Chondrocyte (in vitro differentiated cells): ENCODE measurements around the gene EEPD1. TPM values are rescaled to one million over a fixed set of nuclear protein-coding genes. Genes with fewer than 3 reads are reported as not detected.
"Not testable (repeated sequence)": the region's sequence is repeated elsewhere in the genome, so short reads cannot be mapped to it uniquely, and the experiment has no call there.

ENCODE experiments used
- DNase-seq: peaks from one replicate; pipeline ENCODE4 v3.0.0; 2021; ENCODE audit warnings: mixed read lengths, low spot score
- H3K27ac Mint-ChIP-seq: one replicate; pipeline ENCODE4 v1.8.0; 2021; ENCODE audit warnings: mild to moderate bottlenecking, moderate library complexity, mixed read lengths; ENCODE audit not compliant: unreplicated experiment
- H3K27me3 Mint-ChIP-seq: 2 replicates; pipeline ENCODE4 v1.8.0; 2021; ENCODE audit warnings: low read depth, mixed read lengths
- H3K36me3 Mint-ChIP-seq: 2 replicates; pipeline ENCODE4 v1.8.0; 2021; ENCODE audit warnings: low read depth, mixed read lengths
- H3K4me1 Mint-ChIP-seq: 2 replicates; pipeline ENCODE4 v1.8.0; 2021; ENCODE audit warnings: low read depth, mild to moderate bottlenecking, mixed read lengths
- H3K4me3 Mint-ChIP-seq: one replicate; pipeline ENCODE4 v1.8.0; 2021; ENCODE audit warnings: mild to moderate bottlenecking, moderate library complexity, mixed read lengths; ENCODE audit not compliant: unreplicated experiment
- H3K9me3 Mint-ChIP-seq: 2 replicates; pipeline ENCODE4 v1.8.0; 2021; ENCODE audit warnings: low read depth, mixed read lengths
- CTCF ChIP-seq: fragments of 200-600 bp; sonication (generic); IDR thresholded peaks from 2 replicates; pipeline ENCODE4 v1.5.0; 2021; ENCODE audit warnings: antibody characterized with exemption, mild to moderate bottlenecking, moderate library complexity
- total RNA-seq: library from RNA; stranded (reverse); gene quantifications from 3 replicates; pipeline ENCODE4 v1.2.1, GENCODE V29; 2021

EEPD1 gene
- total RNA-seq, 1 donor from 2014 or later: 5.8 TPM

DNA sequence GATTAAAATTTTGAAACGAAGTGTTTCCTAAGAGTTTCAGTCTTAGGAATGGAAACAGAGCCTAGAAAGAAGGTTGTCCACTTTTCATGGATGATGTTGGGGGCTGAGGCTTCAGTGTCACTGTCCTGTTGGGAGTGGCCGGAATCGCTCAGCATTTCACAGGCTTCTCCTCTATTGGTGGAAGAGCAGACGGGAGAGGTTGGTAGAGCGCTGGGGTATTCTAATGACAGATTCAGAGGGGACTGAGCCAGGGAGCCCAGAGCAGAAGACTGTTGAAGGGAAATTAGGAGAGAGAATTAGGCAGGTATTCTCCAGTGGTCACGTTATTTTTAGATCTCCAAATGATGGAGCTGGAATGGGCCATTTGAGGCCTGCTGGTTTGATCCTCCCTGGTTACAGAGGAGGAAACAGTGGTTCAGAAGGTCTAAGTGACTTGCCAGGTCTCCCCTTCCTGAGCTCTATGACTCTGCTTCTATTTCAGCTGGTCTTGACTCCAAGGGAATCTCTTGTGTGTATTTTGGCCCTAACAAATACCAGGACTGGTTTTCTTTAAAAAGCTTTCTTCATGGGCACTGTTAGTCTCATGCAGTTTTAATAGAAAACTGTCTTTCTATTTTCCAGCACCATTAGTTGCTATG, 35.7 kb upstream of the EEPD1 start:
- H3K36me3 Mint-ChIP-seq: peaks cover 4% of the 10 kb centered on the region
- H3K27me3 Mint-ChIP-seq: no peaks in the 10 kb centered on the region
- peaks cover 54% of the 10 kb centered on the region for H3K4me1 Mint-ChIP-seq
- H3K27ac Mint-ChIP-seq: peak overlapping the region; percentile 97
- no peak for TF ChIP-seq CTCF
- H3K4me3 Mint-ChIP-seq: peak overlapping the region; percentile 26
- H3K9me3 Mint-ChIP-seq: peaks cover 12% of the 10 kb centered on the region
- no peak for DNase-seq

DNA sequence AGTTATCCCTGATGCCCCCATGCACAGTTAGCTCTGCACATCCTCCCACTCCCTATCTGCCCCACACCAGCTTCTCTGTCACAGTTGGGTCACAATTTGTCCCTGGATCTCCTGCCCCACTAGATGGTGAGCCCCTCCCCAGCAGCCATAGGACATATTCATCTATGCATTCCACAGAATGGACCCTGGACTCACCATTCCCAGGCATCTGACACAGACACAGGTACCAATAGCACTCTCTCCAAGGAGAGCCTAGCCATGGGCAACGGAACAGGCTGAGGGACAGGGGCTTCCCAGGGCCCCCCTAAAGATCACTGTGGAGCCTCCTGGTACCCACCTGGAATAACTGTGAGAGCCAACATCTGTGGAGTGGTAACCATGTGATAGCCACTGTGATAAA, 34.7 kb upstream of the EEPD1 start:
- H3K27me3 Mint-ChIP-seq: no peaks in the 10 kb centered on the region
- peaks cover 54% of the 10 kb centered on the region for H3K4me1 Mint-ChIP-seq
- DNase-seq: no peak
- H3K4me3 Mint-ChIP-seq: no peak overlapping the region
- TF ChIP-seq CTCF: no peak
- H3K36me3 Mint-ChIP-seq: peaks cover 10% of the 10 kb centered on the region
- peaks cover 21% of the 10 kb centered on the region for H3K9me3 Mint-ChIP-seq
- peak overlapping the region; percentile 97 for H3K27ac Mint-ChIP-seq

- peaks cover 10% of the 10 kb centered on the region for H3K36me3 Mint-ChIP-seq
- peaks cover 28% of the 10 kb centered on the region for H3K9me3 Mint-ChIP-seq
- H3K4me1 Mint-ChIP-seq: peaks cover 54% of the 10 kb centered on the region
- DNase-seq: no peak
- no peaks in the 10 kb centered on the region for H3K27me3 Mint-ChIP-seq
- TF ChIP-seq CTCF: no peak
- H3K27ac Mint-ChIP-seq: peak overlapping the region; percentile 97
- H3K4me3 Mint-ChIP-seq: no peak overlapping the region
Measured at GRCh38 chr7:36119005-36119706, 33.9 kb upstream of the EEPD1 start.

GRCh38 chr7:36119983-36120646, 32.9 kb upstream of the EEPD1 start:
- not testable (repeated sequence) for H3K27me3 Mint-ChIP-seq, DNase-seq
- peaks cover 10% of the 10 kb centered on the region for H3K36me3 Mint-ChIP-seq

DNA sequence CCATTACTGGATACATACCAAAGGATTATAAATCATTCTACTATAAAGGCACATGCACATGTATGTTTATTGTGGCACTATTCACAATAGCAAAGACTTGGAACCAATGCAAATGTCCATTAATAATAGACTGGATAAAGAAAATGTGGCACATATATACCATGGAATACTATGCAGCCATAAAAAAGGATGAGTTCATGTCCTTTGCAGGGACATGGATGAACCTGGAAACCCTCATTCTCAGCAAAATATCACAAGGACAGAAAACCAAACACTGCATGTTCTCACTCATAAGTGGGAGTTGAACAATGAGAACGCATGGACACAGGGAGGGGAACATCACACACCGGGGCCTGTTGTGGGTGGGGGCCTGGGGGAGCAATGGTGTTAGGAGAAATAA, 27.4 kb upstream of the EEPD1 start:
- peaks cover 28% of the 10 kb centered on the region for H3K4me1 Mint-ChIP-seq
- peaks cover 10% of the 10 kb centered on the region for H3K36me3 Mint-ChIP-seq
- not testable (repeated sequence) for H3K4me3 Mint-ChIP-seq, H3K27me3 Mint-ChIP-seq, DNase-seq, H3K27ac Mint-ChIP-seq
- peaks cover 31% of the 10 kb centered on the region for H3K9me3 Mint-ChIP-seq

More at GRCh38 chr7:36119983-36120646, 32.9 kb upstream of the EEPD1 start:
- Mint-ChIP-seq H3K4me1 (peaks cover 50% of the 10 kb centered on the region), H3K9me3 (peaks cover 31% of the 10 kb centered on the region), H3K27ac (peak overlapping the region; percentile 97)
- H3K4me3 Mint-ChIP-seq: not testable (repeated sequence)

DNA sequence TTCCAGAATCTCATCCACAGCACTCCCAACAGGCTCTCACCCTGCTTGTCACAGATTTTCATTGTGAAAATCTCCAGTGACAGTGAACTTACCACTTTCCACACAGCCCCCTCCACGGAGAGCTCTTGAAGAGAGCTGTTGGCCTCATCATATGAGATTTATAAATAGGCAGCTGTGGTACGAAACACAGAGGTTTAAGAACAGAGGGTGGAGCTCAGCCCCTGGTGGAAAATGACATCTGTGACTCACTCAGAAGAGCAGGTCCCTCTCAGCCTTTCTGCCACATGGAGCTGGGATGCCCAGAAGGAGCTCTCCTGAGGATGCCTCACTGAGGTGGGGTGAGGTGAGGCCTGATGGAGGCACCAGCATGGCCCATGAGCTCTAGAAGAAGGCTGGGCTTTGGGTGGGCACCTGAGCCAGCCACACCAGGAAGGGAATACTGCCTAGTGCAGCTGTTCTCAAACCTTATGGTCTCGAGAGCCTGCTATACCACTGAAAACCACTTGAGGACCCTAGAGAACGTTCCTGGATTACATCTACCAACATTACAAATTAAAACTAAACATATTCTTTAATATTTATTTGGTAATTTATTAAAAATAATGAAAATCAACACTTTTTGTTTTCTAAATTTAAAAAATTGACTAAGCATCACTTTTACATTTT, 25.8 kb upstream of the EEPD1 start:
- TF ChIP-seq CTCF: no peak
- H3K4me1 Mint-ChIP-seq: peaks cover 33% of the 10 kb centered on the region
- no peaks in the 10 kb centered on the region for H3K27me3 Mint-ChIP-seq
- DNase-seq: no peak
- peak overlapping the region; percentile 53 for H3K27ac Mint-ChIP-seq
- H3K9me3 Mint-ChIP-seq: peaks cover 20% of the 10 kb centered on the region
- H3K36me3 Mint-ChIP-seq: peaks cover 7% of the 10 kb centered on the region
- no peak overlapping the region for H3K4me3 Mint-ChIP-seq
